IMR-90 (cell line): ENCODE data around the gene PTPRG.

ENCODE experiments used
- BHLHE40 ChIP-seq: fragments of 150-350 bp; IDR thresholded peaks from 2 replicates; pipeline ENCODE4 v1.6.1; 2016; ENCODE audit warnings: mild to moderate bottlenecking, low read depth, low read length
- CEBPB ChIP-seq: IDR thresholded peaks from 2 replicates; pipeline ENCODE4 v1.6.1; 2012; ENCODE audit warnings: low read depth, low read length, improper control_type of control experiment
- FOS ChIP-seq: fragments of 150-350 bp; IDR thresholded peaks from 2 replicates; pipeline ENCODE4 v1.6.1; 2016; ENCODE audit warnings: low read depth, low read length
- MXI1 ChIP-seq: IDR thresholded peaks from 2 replicates; pipeline ENCODE4 v1.6.1; 2012; ENCODE audit warnings: low read depth, mild to moderate bottlenecking, low read length, moderate library complexity, borderline replicate concordance
- NFE2L2 ChIP-seq: fragments of 150-350 bp; IDR thresholded peaks from 2 replicates; pipeline ENCODE4 v1.6.1; 2016; ENCODE audit warnings: low read depth, mild to moderate bottlenecking, low read length
- POLR2A ChIP-seq: IDR thresholded peaks from 2 replicates; pipeline ENCODE4 v1.6.1; 2012; ENCODE audit warnings: mild to moderate bottlenecking, low read depth, low read length
- RAD21 ChIP-seq: IDR thresholded peaks from 2 replicates; pipeline ENCODE4 v1.6.1; 2012; ENCODE audit warnings: low read length, improper control_type of control experiment
- RCOR1 ChIP-seq: IDR thresholded peaks from 2 replicates; pipeline ENCODE4 v1.6.1; 2012; ENCODE audit warnings: mild to moderate bottlenecking, low read length, improper control_type of control experiment; ENCODE audit not compliant: insufficient replicate concordance
- RFX5 ChIP-seq: IDR thresholded peaks from 2 replicates; pipeline ENCODE4 v1.8.0; 2012; ENCODE audit warnings: low read depth, mild to moderate bottlenecking, low read length, moderate library complexity
- SMC3 ChIP-seq: fragments of 150-350 bp; IDR thresholded peaks from 2 replicates; pipeline ENCODE4 v1.6.1; 2016; ENCODE audit warnings: low read depth, mild to moderate bottlenecking, antibody characterized with exemption, low read length, moderate library complexity
- TF ChIP-seq, protein P1 (sequence below): conservative IDR thresholded peaks from 2 replicates; pipeline ENCODE4 v1.5.1; 2012; ENCODE audit warnings: mild to moderate bottlenecking, low read depth, low read length, improper control_type of control experiment
- TF ChIP-seq, protein P2 (sequence below): fragments of 150-350 bp; IDR thresholded peaks from 2 replicates; pipeline ENCODE4 v1.6.1; 2016; ENCODE audit warnings: low read depth, mild to moderate bottlenecking, low read length, moderate library complexity, borderline replicate concordance

DNA sequence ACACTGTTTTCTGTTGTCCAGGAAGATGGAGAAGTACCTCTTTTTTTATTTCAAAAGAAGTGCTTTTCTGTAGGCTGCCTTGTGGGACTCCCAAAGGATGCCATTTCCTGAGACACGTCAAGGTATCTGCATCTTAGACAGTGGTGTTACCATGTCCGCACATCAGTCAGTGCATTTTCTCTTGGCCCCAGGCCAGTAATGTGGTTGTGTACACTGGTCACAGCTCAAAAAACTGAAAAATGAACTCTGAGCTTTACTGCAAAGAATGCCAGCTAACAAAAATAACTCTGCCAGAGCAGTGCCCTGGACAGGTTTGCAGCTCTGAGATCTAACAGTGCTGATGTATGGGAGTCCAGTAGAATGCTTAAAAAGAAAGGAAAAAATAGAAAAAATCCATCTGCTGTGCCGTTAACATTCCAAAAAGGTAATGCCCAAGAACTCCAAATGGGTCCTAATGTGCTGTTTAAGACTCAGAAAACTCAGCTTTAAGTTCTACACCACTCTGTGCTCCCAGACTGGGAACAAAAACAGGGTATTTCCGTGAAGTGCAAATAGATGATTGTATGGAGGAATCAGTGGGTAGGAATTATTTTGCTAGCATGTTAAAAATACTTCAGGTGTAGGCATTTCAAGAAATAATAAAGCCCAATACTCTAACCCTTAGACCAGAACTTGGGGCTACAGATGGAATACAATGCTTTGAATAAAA lies 496.1 kb downstream of the PTPRG start:
- TF ChIP-seq, protein P1, sequence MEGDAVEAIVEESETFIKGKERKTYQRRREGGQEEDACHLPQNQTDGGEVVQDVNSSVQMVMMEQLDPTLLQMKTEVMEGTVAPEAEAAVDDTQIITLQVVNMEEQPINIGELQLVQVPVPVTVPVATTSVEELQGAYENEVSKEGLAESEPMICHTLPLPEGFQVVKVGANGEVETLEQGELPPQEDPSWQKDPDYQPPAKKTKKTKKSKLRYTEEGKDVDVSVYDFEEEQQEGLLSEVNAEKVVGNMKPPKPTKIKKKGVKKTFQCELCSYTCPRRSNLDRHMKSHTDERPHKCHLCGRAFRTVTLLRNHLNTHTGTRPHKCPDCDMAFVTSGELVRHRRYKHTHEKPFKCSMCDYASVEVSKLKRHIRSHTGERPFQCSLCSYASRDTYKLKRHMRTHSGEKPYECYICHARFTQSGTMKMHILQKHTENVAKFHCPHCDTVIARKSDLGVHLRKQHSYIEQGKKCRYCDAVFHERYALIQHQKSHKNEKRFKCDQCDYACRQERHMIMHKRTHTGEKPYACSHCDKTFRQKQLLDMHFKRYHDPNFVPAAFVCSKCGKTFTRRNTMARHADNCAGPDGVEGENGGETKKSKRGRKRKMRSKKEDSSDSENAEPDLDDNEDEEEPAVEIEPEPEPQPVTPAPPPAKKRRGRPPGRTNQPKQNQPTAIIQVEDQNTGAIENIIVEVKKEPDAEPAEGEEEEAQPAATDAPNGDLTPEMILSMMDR = no peak
- no peak for TF ChIP-seq POLR2A
- TF ChIP-seq RCOR1 = no peak
- TF ChIP-seq NFE2L2 = no peak
- TF ChIP-seq, protein P2, sequence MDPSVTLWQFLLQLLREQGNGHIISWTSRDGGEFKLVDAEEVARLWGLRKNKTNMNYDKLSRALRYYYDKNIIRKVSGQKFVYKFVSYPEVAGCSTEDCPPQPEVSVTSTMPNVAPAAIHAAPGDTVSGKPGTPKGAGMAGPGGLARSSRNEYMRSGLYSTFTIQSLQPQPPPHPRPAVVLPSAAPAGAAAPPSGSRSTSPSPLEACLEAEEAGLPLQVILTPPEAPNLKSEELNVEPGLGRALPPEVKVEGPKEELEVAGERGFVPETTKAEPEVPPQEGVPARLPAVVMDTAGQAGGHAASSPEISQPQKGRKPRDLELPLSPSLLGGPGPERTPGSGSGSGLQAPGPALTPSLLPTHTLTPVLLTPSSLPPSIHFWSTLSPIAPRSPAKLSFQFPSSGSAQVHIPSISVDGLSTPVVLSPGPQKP = no peak
- no peak for TF ChIP-seq MXI1
- no peak for TF ChIP-seq RFX5
- no peak for TF ChIP-seq RAD21
- no peak for TF ChIP-seq BHLHE40
- TF ChIP-seq CEBPB = no peak
- TF ChIP-seq FOS = no peak
- no peak for TF ChIP-seq SMC3
